ENCODE results near the gene GPR42.
"Not testable (repeated sequence)": the region's sequence is repeated elsewhere in the genome, so short reads cannot be mapped to it uniquely, and the experiment has no call there.

GPR42 gene

DNA sequence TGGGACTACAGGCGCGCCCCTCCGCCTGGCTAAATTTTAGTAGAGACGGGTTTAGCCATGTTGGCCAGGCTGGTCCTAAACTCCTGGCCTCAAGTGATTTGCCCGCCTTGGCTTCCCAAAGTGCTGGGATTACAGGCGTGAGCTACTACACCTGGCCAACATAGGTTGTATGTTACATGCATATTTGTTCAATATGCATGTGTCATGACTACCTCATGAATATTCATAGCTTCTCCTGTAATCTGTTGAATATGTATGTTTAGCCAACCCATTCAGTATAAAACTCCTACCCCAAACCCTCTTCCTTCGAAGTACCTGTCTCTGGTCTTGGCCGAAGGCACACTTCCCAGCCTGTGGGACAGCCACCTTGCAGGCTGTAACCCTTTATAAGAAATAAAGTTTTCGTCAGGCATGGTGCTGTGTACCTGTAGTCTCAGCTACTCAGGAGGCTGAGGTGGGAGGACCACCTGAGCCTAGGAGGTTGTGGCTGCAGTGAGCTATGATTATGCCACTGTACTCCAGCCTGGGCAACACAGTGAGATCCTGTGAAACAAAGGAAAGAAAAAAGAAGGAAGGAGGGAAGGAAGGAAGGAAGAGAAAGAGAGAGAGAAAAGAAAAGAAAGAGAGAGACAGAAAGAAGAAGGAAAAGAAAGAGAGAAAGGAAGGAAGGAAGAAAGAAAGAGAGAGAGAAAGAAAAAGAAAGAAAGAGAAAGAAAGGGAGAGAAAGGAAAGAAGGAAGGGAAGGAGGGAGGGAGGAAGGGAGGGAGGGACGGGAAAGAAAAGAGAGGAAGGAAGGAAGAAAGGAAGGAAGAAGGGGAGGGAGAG, 29.3 kb downstream of the GPR42 start:
- no peak overlapping the region for H3K9ac ChIP-seq (ENCODE audit: insufficient read length, low read depth)
- H3K4me1 ChIP-seq (ENCODE audit: insufficient read depth, insufficient read length): peaks cover 4% of the 10 kb centered on the region
- no peak for DNase-seq (ENCODE audit: low read depth, low spot score)
- no peaks in the 10 kb centered on the region for H3K9me3 ChIP-seq (ENCODE audit: insufficient read depth, low read length)
- no peaks in the 10 kb centered on the region for H3K36me3 ChIP-seq (ENCODE audit: insufficient read depth, insufficient read length, low read length)
- no peaks in the 10 kb centered on the region for H3K27me3 ChIP-seq (ENCODE audit: insufficient read depth, insufficient read length)
- no peak overlapping the region for H3K4me3 ChIP-seq (ENCODE audit: insufficient read length, low read depth)
- TF ChIP-seq SUZ12 (IDR thresholded peaks at IDR 0.05; ENCODE audit: extremely low read depth, insufficient read depth, insufficient read length) (no peak), ZNF274 (IDR thresholded peaks at IDR 0.05; ENCODE audit: low read depth, low read length) (no peak), YY1 (IDR thresholded peaks at IDR 0.05; ENCODE audit: insufficient read depth, insufficient read length) (no peak)

DNA sequence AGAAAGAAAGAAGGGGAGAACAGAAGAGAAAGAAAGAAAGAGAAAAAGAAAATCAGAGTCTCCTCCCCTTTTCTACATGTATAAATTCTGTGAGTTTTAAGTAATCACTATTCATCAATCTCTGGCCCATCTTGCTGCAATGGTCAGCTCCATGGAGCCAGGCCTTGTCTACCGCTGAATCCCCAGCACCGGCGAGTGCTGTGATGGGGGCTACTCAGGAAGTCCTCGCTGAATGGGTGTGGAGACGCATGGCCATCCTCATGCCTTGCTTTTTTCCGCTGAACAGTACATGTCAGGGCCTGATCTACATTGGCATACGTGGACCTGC, 29.9 kb downstream of the GPR42 start:
- Histone ChIP-seq H3K27me3 (ENCODE audit: insufficient read depth, insufficient read length) (no peaks in the 10 kb centered on the region), H3K4me3 (ENCODE audit: insufficient read length, low read depth) (no peak overlapping the region), H3K9ac (ENCODE audit: insufficient read length, low read depth) (no peak overlapping the region), H3K4me1 (ENCODE audit: insufficient read depth, insufficient read length) (peaks cover 6% of the 10 kb centered on the region), H3K9me3 (ENCODE audit: insufficient read depth, low read length) (no peaks in the 10 kb centered on the region), H3K36me3 (ENCODE audit: insufficient read depth, insufficient read length, low read length) (no peaks in the 10 kb centered on the region)
- TF ChIP-seq YY1 (IDR thresholded peaks at IDR 0.05; ENCODE audit: insufficient read depth, insufficient read length) (no peak), ZNF274 (IDR thresholded peaks at IDR 0.05; ENCODE audit: low read depth, low read length) (no peak), SUZ12 (IDR thresholded peaks at IDR 0.05; ENCODE audit: extremely low read depth, insufficient read depth, insufficient read length) (no peak)
- no peak for DNase-seq (ENCODE audit: low read depth, low spot score)

DNA sequence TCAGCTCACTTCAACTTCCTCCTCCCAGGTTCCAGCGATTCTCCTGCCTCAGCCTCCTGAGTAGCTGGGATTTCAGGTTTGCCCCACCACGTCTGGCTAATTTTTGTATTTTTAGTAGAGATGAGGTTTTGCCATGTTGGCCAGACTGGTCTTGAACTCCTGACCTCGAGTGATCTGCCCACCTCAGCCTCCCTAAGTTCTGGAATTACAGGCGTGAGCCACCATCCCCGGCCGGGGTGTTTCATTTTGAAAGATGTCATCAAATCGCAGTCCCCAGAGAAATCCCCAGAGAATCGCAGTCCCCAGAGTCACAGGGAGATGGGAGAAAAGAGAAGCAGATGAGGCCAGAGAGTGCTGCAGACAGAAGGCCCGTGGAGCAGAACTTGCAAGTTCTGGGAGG, 30.5 kb downstream of the GPR42 start:
- H3K4me1 ChIP-seq (ENCODE audit: insufficient read depth, insufficient read length); DNase-seq (ENCODE audit: low read depth, low spot score); H3K9ac ChIP-seq (ENCODE audit: insufficient read length, low read depth); H3K27me3 ChIP-seq (ENCODE audit: insufficient read depth, insufficient read length); H3K36me3 ChIP-seq (ENCODE audit: insufficient read depth, insufficient read length, low read length); H3K4me3 ChIP-seq (ENCODE audit: insufficient read length, low read depth); H3K9me3 ChIP-seq (ENCODE audit: insufficient read depth, low read length): not testable (repeated sequence)

DNA sequence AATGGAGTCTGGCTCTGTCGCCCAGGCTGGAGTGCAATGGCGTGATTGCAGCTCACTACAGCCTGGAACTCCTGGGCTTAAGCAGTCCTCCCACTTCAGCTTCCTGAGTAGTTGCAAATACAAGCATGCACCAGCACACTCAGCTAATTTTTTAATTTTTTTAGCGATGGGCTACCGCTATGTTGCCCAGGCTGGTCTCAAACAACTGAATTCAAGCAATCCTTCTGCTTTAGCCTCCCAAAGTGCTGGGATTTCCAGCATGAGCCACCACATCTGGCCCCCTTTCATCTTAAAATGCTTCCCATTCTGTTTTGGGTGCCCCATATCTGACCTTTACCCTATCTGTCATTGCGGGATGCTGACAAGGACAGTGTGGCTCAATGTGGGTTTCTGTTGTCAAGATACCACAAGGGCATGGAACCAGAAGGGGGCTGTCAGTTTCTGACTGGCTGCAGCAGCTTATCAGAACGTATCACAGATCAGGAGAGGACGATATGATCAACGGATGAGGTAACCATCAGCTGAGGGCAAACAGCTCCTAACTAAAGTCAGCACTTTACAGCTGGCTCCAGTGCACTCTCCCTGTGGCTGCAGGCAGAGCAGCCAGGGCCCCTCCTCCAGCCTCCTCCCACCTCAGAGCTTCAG, 32.4 kb downstream of the GPR42 start:
- no peak for TF ChIP-seq SUZ12 (IDR thresholded peaks at IDR 0.05; ENCODE audit: extremely low read depth, insufficient read depth, insufficient read length)
- no peak for TF ChIP-seq YY1 (IDR thresholded peaks at IDR 0.05; ENCODE audit: insufficient read depth, insufficient read length)
- TF ChIP-seq ZNF274 (IDR thresholded peaks at IDR 0.05; ENCODE audit: low read depth, low read length): no peak
- Histone ChIP-seq H3K27me3 (ENCODE audit: insufficient read depth, insufficient read length) (no peaks in the 10 kb centered on the region), H3K4me1 (ENCODE audit: insufficient read depth, insufficient read length) (peaks cover 6% of the 10 kb centered on the region), H3K36me3 (ENCODE audit: insufficient read depth, insufficient read length, low read length) (no peaks in the 10 kb centered on the region), H3K9me3 (ENCODE audit: insufficient read depth, low read length) (no peaks in the 10 kb centered on the region), H3K9ac (ENCODE audit: insufficient read length, low read depth) (no peak overlapping the region), H3K4me3 (ENCODE audit: insufficient read length, low read depth) (no peak overlapping the region)
- no peak for DNase-seq (ENCODE audit: low read depth, low spot score)

DNA sequence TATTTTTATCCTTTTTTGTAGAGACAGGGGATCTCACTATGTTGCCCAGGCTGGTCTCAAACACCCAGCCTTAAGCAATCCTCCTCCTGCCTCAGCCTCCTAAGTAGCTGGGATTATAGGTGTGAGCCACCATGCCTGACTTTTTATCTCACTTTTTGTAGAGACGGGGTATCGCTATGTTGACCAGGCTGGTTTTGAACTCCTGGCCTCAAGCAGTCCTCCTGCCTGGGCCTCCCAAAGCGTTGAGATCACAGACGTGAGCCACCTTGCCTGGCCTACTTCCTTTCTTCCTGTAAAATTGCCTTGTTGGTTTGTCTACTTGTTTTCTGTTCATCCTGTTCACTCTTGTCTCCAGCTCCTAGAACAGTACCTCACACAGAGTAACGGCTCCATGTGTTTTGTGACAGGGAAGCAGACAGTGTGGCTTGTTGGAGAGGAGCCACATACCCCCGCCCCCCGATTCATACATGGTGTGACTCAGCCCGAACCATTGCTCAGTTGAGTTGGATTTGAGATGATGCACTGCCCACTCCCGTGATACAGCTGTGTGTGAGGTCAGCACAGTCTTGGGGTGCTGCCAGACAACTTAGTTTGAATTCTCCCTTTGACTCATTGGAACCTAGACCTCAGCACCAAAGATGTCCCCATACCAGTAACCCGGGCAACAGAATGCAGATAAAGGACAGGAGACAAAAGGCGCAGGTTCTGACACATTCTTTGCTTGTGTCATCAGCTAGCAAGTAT, 34.2 kb downstream of the GPR42 start:
- peaks cover 6% of the 10 kb centered on the region for H3K4me1 ChIP-seq (ENCODE audit: insufficient read depth, insufficient read length)
- no peak for TF ChIP-seq SUZ12 (IDR thresholded peaks at IDR 0.05; ENCODE audit: extremely low read depth, insufficient read depth, insufficient read length)
- TF ChIP-seq YY1 (IDR thresholded peaks at IDR 0.05; ENCODE audit: insufficient read depth, insufficient read length): no peak
- TF ChIP-seq ZNF274 (IDR thresholded peaks at IDR 0.05; ENCODE audit: low read depth, low read length): no peak
- H3K4me3 ChIP-seq (ENCODE audit: insufficient read length, low read depth): no peak overlapping the region
- peak; percentile 70 for DNase-seq (ENCODE audit: low read depth, low spot score)
- H3K9ac ChIP-seq (ENCODE audit: insufficient read length, low read depth): no peak overlapping the region
- H3K27me3 ChIP-seq (ENCODE audit: insufficient read depth, insufficient read length): no peaks in the 10 kb centered on the region
- H3K36me3 ChIP-seq (ENCODE audit: insufficient read depth, insufficient read length, low read length): no peaks in the 10 kb centered on the region
- no peaks in the 10 kb centered on the region for H3K9me3 ChIP-seq (ENCODE audit: insufficient read depth, low read length)

DNA sequence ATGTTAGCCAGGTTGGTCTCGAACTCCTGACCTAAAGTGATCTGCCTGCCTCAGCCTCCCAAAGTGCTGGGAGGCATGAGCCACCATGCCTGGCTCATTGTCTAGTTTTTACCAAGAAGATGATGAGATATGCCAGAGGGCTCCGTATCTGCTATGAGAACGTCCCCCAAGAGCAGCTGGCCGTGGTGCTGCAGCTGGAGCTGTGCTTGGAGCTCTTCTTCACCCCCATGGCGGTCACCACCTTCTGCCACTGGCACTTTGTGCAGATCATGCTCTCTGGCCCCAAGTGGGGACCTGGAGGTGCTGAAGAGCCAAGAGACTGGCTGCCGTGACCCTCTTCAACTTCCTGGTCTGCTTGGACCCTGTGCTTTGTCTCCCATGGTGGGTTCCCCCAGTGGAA, 36.8 kb downstream of the GPR42 start:
- no peak for DNase-seq (ENCODE audit: low read depth, low spot score)
- Histone ChIP-seq H3K9ac (ENCODE audit: insufficient read length, low read depth) (no peak overlapping the region), H3K36me3 (ENCODE audit: insufficient read depth, insufficient read length, low read length) (no peaks in the 10 kb centered on the region), H3K9me3 (ENCODE audit: insufficient read depth, low read length) (no peaks in the 10 kb centered on the region), H3K27me3 (ENCODE audit: insufficient read depth, insufficient read length) (no peaks in the 10 kb centered on the region), H3K4me3 (ENCODE audit: insufficient read length, low read depth) (no peak overlapping the region), H3K4me1 (ENCODE audit: insufficient read depth, insufficient read length) (peaks cover 6% of the 10 kb centered on the region)
- TF ChIP-seq YY1 (IDR thresholded peaks at IDR 0.05; ENCODE audit: insufficient read depth, insufficient read length) (no peak), ZNF274 (IDR thresholded peaks at IDR 0.05; ENCODE audit: low read depth, low read length) (no peak), SUZ12 (IDR thresholded peaks at IDR 0.05; ENCODE audit: extremely low read depth, insufficient read depth, insufficient read length) (no peak)

Measured in NT2/D1 (cell line).